Panc1 (cell line): ENCODE measurements around the gene RARB. TPM values are rescaled to one million over a fixed set of nuclear protein-coding genes. Genes with fewer than 3 reads are reported as not detected.

Experiments
- ATAC-seq: fragments of 200-7000 bp; cut with Tn5 transposase; 2 replicates; pipeline ENCODE4 v1.9.1; 2020; ENCODE audit warnings: mild to moderate bottlenecking, moderate library complexity
- BruUV-seq: library from RNA; stranded (reverse); fragments of 400-500 nt; replicated peaks from 2 replicates; lab custom pipeline; 2021; lab: Mats Ljungman, UMichigan
- CTCF ChIA-PET: fragments of 300-600 bp; sonication (Branson Sonifier 250); formaldehyde crosslinking; loops from one replicate; lab custom pipeline; 2022; ENCODE audit warnings: antibody characterized with exemption; lab: Charles Lee
- POLR2A ChIA-PET: fragments of 300-600 bp; sonication (Branson Sonifier 250); formaldehyde crosslinking; loops from one replicate; lab custom pipeline; 2022; ENCODE audit warnings: antibody characterized with exemption; lab: Charles Lee
- DNase-seq: peaks from one replicate; pipeline ENCODE4 v3.0.0-alpha.2; 2010; ENCODE audit warnings: low read depth, low spot score
- H3K27ac ChIP-seq: 2 replicates; pipeline ENCODE4 v1.5.1; 2011; ENCODE audit warnings: mild to moderate bottlenecking, low read length, inconsistent platforms
- H3K27me3 ChIP-seq: fragments of 200-500 bp; sonication (Bioruptor generic); 2 replicates; pipeline ENCODE4 v1.6.0; 2014; ENCODE audit warnings: low read length, inconsistent platforms; ENCODE audit not compliant: control insufficient read depth, insufficient read depth
- H3K36me3 ChIP-seq: fragments of 200-500 bp; sonication (Bioruptor generic); 2 replicates; pipeline ENCODE4 v1.5.1; 2014; ENCODE audit warnings: inconsistent platforms, mild to moderate bottlenecking, low read length, moderate library complexity; ENCODE audit not compliant: control insufficient read depth, insufficient read depth
- H3K4me1 ChIP-seq: 2 replicates; pipeline ENCODE4 v1.5.1; 2011; ENCODE audit warnings: inconsistent platforms, mild to moderate bottlenecking, low read length, moderate library complexity; ENCODE audit not compliant: control insufficient read depth, insufficient read depth
- H3K4me3 ChIP-seq, 2 experiments: 2 replicates each; pipeline ENCODE4 v1.5.1; 2011 to 2012; ENCODE audit warnings: low read depth in 2 of 2, low read length in 2 of 2, mild to moderate bottlenecking in 2 of 2, inconsistent platforms in 1 of 2, moderate library complexity in 1 of 2
- H3K9me3 ChIP-seq: fragments of 200-500 bp; sonication (Bioruptor generic); 2 replicates; pipeline ENCODE4 v1.5.1; 2014; ENCODE audit warnings: low read depth, mild to moderate bottlenecking, inconsistent platforms, low read length, moderate library complexity; ENCODE audit not compliant: control insufficient read depth, insufficient read depth
- CTCF ChIP-seq: fragments of 450-650 bp; IDR thresholded peaks from 2 replicates; pipeline ENCODE4 v1.5.1; 2017; ENCODE audit warnings: mild to moderate bottlenecking
- POLR2AphosphoS5 ChIP-seq: IDR thresholded peaks from 2 replicates; pipeline ENCODE4 v1.6.1; 2012; ENCODE audit warnings: mild to moderate bottlenecking, low read depth, low read length, moderate library complexity
- REST ChIP-seq, 2 experiments: IDR thresholded peaks; 2 replicates each; pipeline ENCODE4 v1.6.1; 2011 to 2012; ENCODE audit warnings: low read depth in 2 of 2, control low read depth in 1 of 2, low read length in 1 of 2, mild to moderate bottlenecking in 1 of 2, moderate library complexity in 1 of 2; ENCODE audit not compliant: insufficient read depth in 1 of 2
- SIN3A ChIP-seq: IDR thresholded peaks from 2 replicates; pipeline ENCODE4 v1.6.1; 2012; ENCODE audit warnings: low read depth, mild to moderate bottlenecking, low read length, moderate library complexity, borderline replicate concordance; ENCODE audit not compliant: insufficient read depth
- TCF7L2 ChIP-seq: IDR thresholded peaks from 2 replicates; pipeline ENCODE4 v1.6.1; 2011; ENCODE audit warnings: mild to moderate bottlenecking, low read depth, low read length, inconsistent platforms
- in situ Hi-C: cut with HindIII; loops from 2 replicates; pipeline ENCODE4 v1.10.0; 2016; ENCODE audit warnings: low sequenced_read_pairs, low pct_unique_long_range_greater_than_20kb
- intact Hi-C: fragments of 100-400 bp; cut with micrococcal nuclease; formaldehyde crosslinking; loops from one replicate; pipeline ENCODE4 v1.10.0; 2022; ENCODE audit not compliant: unreplicated experiment
- total RNA-seq: library from RNA; stranded (reverse); gene quantifications from one replicate; pipeline ENCODE4 v1.2.1, GENCODE V29; 2021; ENCODE audit not compliant: unreplicated experiment

The RARB gene
- total RNA-seq, 1 experiment from 2014 or later: not detected

- POLR2A ChIA-PET: no interaction called here
- H3K27ac ChIP-seq: no peak overlapping the region
- no TSS peak for BruUV-seq
- no peak for TF ChIP-seq POLR2AphosphoS5
- no peak for TF ChIP-seq CTCF
- TF ChIP-seq REST (IDR thresholded peaks at IDR 0.05; ENCODE audit: insufficient read depth in 1 of 2, low read depth in 2 of 2, low read length in 1 of 2): no peak
- no peak for TF ChIP-seq TCF7L2
- no peak for TF ChIP-seq SIN3A
- intact Hi-C loops: no loop called here
- H3K9me3 ChIP-seq: no peaks in the 10 kb centered on the region
- H3K36me3 ChIP-seq: peaks cover 17% of the 10 kb centered on the region
- in situ Hi-C loops: no loop called here
- no peak overlapping the region for H3K4me3 ChIP-seq
- CTCF ChIA-PET: no interaction called here
- H3K4me1 ChIP-seq: no peaks in the 10 kb centered on the region
- no peak for ATAC-seq
- DNase-seq: no peak
- no peaks in the 10 kb centered on the region for H3K27me3 ChIP-seq
Measured at GRCh38 chr3:25604107-25604805, 176.2 kb downstream of the RARB start.

DNA sequence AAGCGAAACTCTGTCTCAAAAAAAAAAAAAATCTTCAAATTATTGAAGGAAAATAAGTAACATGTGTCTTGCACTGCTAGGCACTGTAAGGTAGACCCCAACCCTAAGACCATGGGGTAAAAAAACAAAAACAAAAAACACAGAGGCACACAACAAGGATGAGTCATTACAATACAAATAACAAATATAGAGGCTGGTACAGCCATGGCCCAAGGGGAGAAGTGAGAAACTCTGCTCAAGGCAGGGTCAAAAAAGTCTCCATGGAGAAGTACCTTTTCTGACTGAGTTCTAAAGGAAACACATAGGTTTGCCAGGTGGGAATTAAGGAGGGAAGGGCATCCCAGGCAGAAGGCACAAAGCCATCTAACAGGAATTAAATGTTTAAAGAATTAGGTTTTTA is 182.1 kb downstream of the RARB start:
- Histone ChIP-seq H3K4me1 (no peaks in the 10 kb centered on the region), H3K9me3 (no peaks in the 10 kb centered on the region), H3K4me3 (no peak overlapping the region), H3K27me3 (no peaks in the 10 kb centered on the region), H3K27ac (no peak overlapping the region), H3K36me3 (peaks cover 23% of the 10 kb centered on the region)
- CTCF ChIA-PET: no interaction called here
- ATAC-seq (no peak), DNase-seq (no peak)
- in situ Hi-C loops: no loop called here
- TF ChIP-seq POLR2AphosphoS5 (no peak), TCF7L2 (no peak), REST (IDR thresholded peaks at IDR 0.05; ENCODE audit: insufficient read depth in 1 of 2, low read depth in 2 of 2, low read length in 1 of 2) (no peak), CTCF (no peak)
- intact Hi-C loops: no loop called here
- POLR2A ChIA-PET: no interaction called here
- no TSS peak for BruUV-seq
